Measurements from ENCODE around the gene ARHGEF33.

DNA sequence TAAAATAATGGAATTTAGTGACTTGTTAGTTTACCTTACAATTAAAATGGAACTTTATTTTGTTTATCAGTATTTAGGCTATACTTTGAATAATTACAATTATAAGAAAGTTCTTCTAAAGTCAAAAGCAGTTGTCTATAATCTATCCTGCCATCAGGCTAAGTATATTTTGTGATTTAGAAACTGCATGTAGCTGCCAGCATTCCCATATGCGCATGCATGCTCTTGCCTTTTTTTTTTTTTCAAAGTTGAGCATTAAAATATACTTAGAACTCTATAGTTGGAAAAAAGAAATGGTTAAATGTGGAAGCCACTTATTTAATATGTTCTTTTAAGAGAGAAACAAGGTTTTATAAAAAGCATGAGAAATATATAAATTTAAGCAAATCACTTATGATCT, 99.0 kb downstream of the ARHGEF33 start:
- TF ChIP-seq, protein P1, sequence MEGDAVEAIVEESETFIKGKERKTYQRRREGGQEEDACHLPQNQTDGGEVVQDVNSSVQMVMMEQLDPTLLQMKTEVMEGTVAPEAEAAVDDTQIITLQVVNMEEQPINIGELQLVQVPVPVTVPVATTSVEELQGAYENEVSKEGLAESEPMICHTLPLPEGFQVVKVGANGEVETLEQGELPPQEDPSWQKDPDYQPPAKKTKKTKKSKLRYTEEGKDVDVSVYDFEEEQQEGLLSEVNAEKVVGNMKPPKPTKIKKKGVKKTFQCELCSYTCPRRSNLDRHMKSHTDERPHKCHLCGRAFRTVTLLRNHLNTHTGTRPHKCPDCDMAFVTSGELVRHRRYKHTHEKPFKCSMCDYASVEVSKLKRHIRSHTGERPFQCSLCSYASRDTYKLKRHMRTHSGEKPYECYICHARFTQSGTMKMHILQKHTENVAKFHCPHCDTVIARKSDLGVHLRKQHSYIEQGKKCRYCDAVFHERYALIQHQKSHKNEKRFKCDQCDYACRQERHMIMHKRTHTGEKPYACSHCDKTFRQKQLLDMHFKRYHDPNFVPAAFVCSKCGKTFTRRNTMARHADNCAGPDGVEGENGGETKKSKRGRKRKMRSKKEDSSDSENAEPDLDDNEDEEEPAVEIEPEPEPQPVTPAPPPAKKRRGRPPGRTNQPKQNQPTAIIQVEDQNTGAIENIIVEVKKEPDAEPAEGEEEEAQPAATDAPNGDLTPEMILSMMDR (IDR thresholded peaks at IDR 0.05): no peak
- TF ChIP-seq POLR2A (IDR thresholded peaks at IDR 0.05) (no peak), POLR2AphosphoS5 (IDR thresholded peaks at IDR 0.05) (no peak)

Measured in prostate gland (tissue), 2 donors.